ENCODE measurements around the gene SPRR1B.
"Not testable (repeated sequence)": the region's sequence is repeated elsewhere in the genome, so short reads cannot be mapped to it uniquely, and the experiment has no call there.

Gene SPRR1B

GRCh38 chr1:153040950-153041631 lies 10.1 kb downstream of the SPRR1B start, which contains the start of gene SPRR2D:
SPRR2D (minus strand) TSS chr1:153041120; CDS start chr1:153040346, 774 bp downstream.
- DNase-seq: no peak

- no peak for DNase-seq
These were observed 18.2 kb downstream of the SPRR1B start for GRCh38 chr1:153049211-153049610.

DNA sequence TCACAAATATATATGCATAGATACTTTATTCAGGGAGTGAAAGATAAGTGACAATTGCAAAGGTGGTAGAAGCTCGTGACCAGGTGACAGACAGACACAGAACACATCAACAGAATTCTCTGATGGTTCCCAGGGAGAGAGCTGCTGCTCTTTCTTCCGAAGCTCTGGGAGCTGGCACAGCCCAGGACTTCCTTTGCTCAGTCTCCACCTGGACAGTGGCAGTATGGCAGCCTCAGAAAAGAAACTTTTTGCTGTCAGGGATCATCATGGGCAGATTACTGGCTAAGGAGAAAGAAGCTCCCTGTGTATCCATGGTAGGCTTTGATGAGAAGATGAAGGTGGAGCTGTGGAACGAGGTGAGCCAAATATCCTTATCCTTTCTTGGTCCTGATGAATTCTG lies 25.1 kb downstream of the SPRR1B start:
- DNase-seq: not testable (repeated sequence)

DNA sequence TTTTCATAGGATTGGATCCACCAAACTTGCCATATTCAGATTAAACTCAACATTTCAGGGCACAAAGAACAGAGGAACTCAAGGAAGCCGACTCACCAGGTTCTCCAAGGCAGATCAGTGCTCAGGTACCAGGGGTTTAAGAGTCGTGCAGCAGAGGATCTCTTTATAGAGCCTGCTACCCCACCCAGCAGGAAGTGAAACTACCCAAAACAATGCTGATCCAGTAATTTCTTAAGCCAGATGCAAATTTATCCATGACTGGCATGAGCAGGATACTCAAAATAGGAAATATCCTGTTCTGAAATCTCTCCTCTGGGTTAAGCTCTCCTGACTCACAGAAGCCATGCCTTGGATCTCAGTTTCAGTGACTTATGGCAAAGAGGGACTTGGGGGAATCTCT lies 26.4 kb downstream of the SPRR1B start, which contains the start of gene SPRR2A:
TSS of gene SPRR2A (minus strand) at position 138 of the 400 bp plus-strand sequence. CDS start 777 bp downstream, outside the sequence.
- DNase-seq: no peak

DNA sequence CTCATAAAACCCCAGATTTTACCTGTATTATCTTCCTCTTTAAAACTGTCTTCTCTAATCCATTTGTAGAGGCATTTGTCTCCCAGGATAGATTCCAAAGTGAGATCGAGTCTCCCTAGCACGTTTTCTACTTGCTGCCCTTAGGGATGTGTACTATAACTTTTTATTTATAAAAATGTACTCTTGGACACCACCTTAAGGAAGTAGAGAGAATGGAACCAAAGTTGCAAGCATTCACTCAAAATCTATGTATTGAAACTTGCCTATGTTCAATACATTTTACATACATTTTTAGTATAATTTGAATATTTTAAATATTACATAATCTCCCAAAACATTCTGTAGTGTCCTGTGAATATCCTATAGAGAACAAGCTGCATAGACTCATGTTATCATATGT lies 27.2 kb downstream of the SPRR1B start:
- DNase-seq: no peak

DNA sequence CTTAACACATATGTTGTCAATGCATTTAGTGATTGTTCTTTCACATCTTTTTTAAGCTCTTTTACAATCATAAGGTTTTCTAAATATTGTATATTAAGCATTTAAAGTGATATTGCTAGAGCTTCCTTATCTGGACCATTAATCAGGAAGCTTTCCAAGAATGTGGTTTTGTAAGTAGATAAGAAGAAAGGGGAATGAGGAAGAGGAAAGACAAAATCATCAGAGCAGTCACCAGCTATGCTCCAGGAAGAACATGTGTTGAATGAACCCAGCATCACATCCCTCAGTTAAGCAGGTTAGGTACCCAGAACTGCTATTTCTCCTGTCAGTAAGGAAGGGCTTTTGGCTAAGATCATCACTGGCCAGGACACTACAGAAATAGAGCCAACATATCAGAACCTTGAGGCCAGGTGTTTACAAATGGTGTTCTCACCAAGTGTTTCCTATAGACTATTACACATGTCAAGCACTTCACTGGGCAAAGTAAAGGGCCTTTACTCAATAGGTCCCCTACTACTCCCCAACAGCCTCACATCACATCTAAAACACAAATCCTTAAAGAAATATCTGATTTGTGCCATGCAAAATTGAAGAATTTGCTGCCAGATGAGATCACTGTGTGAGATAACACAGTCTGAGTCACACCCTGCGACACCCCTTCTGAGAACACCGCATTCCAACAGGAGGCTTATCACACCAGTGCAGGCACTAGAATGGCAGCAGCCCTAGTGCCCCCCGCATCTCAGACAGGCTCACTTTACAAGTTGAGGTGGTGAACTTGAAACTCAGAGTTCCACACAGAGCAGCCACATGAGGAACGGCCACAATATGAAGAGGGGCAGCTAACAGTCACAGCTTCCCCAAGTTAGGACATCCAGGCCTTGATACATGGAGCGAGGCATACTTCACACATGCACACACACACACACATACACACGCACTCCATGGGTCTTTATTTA lies 28.1 kb downstream of the SPRR1B start:
- DNase-seq: no peak

GRCh38 chr1:153070243-153070642 lies 39.2 kb downstream of the SPRR1B start:
- no peak for DNase-seq

DNA sequence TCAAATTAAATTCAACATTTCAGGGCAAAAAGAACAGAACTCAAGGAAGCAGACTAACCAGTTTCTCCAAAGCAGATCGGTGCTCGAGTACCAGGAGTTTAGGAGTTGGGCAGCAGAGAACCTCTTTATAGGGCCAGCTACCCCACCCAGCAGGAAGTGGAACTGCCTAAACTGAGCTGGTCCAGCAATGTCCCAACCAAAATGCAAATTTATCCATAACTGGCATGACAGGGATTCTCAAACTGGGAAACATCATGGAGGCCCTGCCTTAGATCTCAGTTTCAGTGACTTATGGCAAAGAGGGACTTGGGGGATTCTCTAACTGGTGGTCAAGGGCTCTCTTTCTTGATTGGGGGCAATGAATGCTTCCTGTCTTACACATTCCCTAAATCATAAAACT lies 40.5 kb downstream of the SPRR1B start, which contains the start of gene SPRR2B:
TSS of gene SPRR2B (minus strand) at position 101 of the 400 bp plus-strand sequence. CDS start 772 bp downstream, outside the sequence.
- DNase-seq: no peak

DNA sequence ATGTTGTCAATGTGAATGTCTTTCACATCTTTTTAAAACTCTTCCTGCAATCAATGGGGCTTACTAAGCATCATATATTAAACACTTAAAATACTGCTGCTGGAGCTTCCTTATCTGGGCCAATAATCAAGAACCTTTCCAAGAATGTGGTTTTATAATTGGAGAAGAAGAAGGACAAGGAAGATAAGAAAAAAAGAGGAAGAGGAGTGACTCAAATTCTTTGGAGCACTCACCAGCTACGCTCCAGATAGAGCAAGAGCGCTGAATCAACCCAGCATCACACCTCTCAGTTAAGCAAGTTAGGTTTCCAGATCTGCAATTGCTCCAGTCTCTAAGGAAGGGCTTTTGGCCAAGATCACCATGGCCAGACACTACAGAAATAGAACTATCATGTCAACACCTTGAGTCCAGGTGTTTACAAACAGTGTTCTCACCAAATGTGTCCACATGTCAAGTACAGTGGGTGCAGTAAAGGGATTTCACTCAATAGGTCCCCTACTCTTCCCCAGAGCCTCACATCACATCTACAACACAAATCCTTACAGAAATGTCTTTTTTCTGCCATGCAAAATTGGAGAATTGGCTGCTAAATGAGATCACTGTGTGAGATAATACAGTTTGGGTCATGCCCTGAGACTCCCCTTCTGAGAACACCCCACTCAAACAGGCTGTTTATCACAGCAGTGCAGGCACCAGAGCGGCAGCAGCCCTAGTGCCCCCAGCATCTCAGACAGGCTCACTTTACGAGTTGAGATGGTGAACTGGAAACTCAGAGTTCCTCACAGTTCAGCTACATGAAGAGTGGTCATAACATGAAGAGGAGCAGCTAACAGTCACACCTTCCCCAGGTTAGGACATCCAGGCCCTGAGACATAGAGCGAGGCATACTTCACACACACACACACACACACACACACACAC lies 42.1 kb downstream of the SPRR1B start:
- DNase-seq: no peak

DNA sequence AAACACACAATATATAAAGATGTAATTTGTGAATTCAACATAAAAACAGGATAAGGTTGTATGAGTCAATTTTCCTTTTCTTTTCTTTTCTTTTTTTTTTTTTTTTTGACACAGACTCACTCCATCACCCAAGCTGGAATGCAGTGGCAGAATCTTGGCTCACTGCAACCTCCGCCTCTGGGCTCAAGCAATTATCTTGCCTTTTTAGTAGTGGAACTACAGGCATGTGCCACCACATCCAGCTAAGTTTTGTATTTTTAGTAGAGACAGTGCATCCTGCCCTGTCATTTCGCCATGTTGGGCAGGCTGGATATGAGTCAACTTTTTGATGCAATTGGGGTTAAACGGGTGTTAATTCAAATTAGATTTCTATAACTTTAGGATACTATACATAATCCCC lies 50.7 kb downstream of the SPRR1B start:
- no peak for DNase-seq
